ENCODE measurements around the gene KIF11. TPM values are rescaled to one million over a fixed set of nuclear protein-coding genes. Genes with fewer than 3 reads are reported as not detected.

The KIF11 gene
- total RNA-seq, 1 donor from 2014 or later: 2.5 TPM

- ATAC-seq (ENCODE audit: low read depth) (no peak), DNase-seq (no peak)
- peaks cover 19% of the 10 kb centered on the region for H3K4me1 Mint-ChIP-seq
- ChIA-PET CTCF (no interaction called here), POLR2A (no interaction called here)
- intact Hi-C loops (cut with micrococcal nuclease): no loop called here
- no peak overlapping the region for H3K27ac Mint-ChIP-seq
- no peaks in the 10 kb centered on the region for H3K36me3 Mint-ChIP-seq (ENCODE audit: low read depth)
- H3K27me3 Mint-ChIP-seq: no peaks in the 10 kb centered on the region
- TF ChIP-seq CTCF (IDR thresholded peaks at IDR 0.05): no peak
- H3K4me3 Mint-ChIP-seq: no peak overlapping the region
- no peaks in the 10 kb centered on the region for H3K9me3 Mint-ChIP-seq
These were observed 5.4 kb downstream of the KIF11 start for GRCh38 chr10:92598321-92598720.

GRCh38 chr10:92604841-92605240, 11.9 kb downstream of the KIF11 start:
- no peak overlapping the region for H3K27ac Mint-ChIP-seq
- DNase-seq (no peak), ATAC-seq (ENCODE audit: low read depth) (no peak)
- CTCF ChIA-PET: no interaction called here
- no peaks in the 10 kb centered on the region for H3K9me3 Mint-ChIP-seq
- POLR2A ChIA-PET: no interaction called here
- no peaks in the 10 kb centered on the region for H3K36me3 Mint-ChIP-seq (ENCODE audit: low read depth)
- intact Hi-C loops (cut with micrococcal nuclease): no loop called here
- no peak for TF ChIP-seq CTCF (IDR thresholded peaks at IDR 0.05)
- peaks cover 16% of the 10 kb centered on the region for H3K4me1 Mint-ChIP-seq
- no peaks in the 10 kb centered on the region for H3K27me3 Mint-ChIP-seq
- H3K4me3 Mint-ChIP-seq: no peak overlapping the region

- no peaks in the 10 kb centered on the region for H3K27me3 Mint-ChIP-seq
- TF ChIP-seq CTCF (IDR thresholded peaks at IDR 0.05): no peak
- no peak for ATAC-seq (ENCODE audit: low read depth)
- CTCF ChIA-PET: no interaction called here
- POLR2A ChIA-PET: interaction anchor here (0.6 to 0.7 kb wide), 2 partner anchors 25 to 34 kb away, joined by 3 to 7 read pairs; no protein-coding TSS in a partner anchor
- intact Hi-C loops (cut with micrococcal nuclease): no loop called here
- no peaks in the 10 kb centered on the region for H3K9me3 Mint-ChIP-seq
- H3K36me3 Mint-ChIP-seq (ENCODE audit: low read depth): no peaks in the 10 kb centered on the region
- DNase-seq: no peak
- no peak overlapping the region for H3K27ac Mint-ChIP-seq
- H3K4me1 Mint-ChIP-seq: no peaks in the 10 kb centered on the region
- H3K4me3 Mint-ChIP-seq: no peak overlapping the region
These were observed 22.6 kb downstream of the KIF11 start for GRCh38 chr10:92615515-92615914.

GRCh38 chr10:92619368-92619767, 26.4 kb downstream of the KIF11 start:
- POLR2A ChIA-PET: interaction anchor here (0.7 kb wide), 1 partner anchor 361 kb away, joined by 5 read pairs; no protein-coding TSS in a partner anchor
- Mint-ChIP-seq H3K4me1 (no peaks in the 10 kb centered on the region), H3K27ac (no peak overlapping the region), H3K9me3 (peaks cover 3% of the 10 kb centered on the region), H3K4me3 (no peak overlapping the region), H3K27me3 (no peaks in the 10 kb centered on the region), H3K36me3 (ENCODE audit: low read depth) (no peaks in the 10 kb centered on the region)
- CTCF ChIA-PET: interaction anchor here (0.6 kb wide), 1 partner anchor 305 kb away, joined by 5 read pairs; no protein-coding TSS in a partner anchor
- DNase-seq (no peak), ATAC-seq (ENCODE audit: low read depth) (no peak)
- intact Hi-C loops (cut with micrococcal nuclease): no loop called here
- no peak for TF ChIP-seq CTCF (IDR thresholded peaks at IDR 0.05)

GRCh38 chr10:92627845-92628480, 35.0 kb downstream of the KIF11 start:
- H3K4me1 Mint-ChIP-seq: no peaks in the 10 kb centered on the region
- no peaks in the 10 kb centered on the region for H3K36me3 Mint-ChIP-seq (ENCODE audit: low read depth)
- H3K27me3 Mint-ChIP-seq: no peaks in the 10 kb centered on the region
- ChIA-PET CTCF (interaction anchor here (0.6 to 1.2 kb wide), 4 partner anchors 224 to 1276 kb away, joined by 3 to 6 read pairs (median 3); no protein-coding TSS in a partner anchor), POLR2A (no interaction called here)
- intact Hi-C loops (cut with micrococcal nuclease): loop anchor here (1.0 kb wide), 1 partner anchor 252 kb away; no protein-coding TSS in a partner anchor
- H3K4me3 Mint-ChIP-seq: no peak overlapping the region
- H3K9me3 Mint-ChIP-seq: no peaks in the 10 kb centered on the region
- ATAC-seq (ENCODE audit: low read depth) (peak; percentile 31), DNase-seq (no peak)
- no peak for TF ChIP-seq CTCF (IDR thresholded peaks at IDR 0.05)
- no peak overlapping the region for H3K27ac Mint-ChIP-seq
